Ovary (tissue), 3 donors: ENCODE data around the gene IP6K1.

Source experiments
- POLR2A ChIP-seq: fragments of 450-650 bp; IDR thresholded peaks from one replicate; pipeline ENCODE4 v1.6.1; 2017; ENCODE audit warnings: antibody characterized with exemption, mild to moderate bottlenecking, moderate library complexity
- TF ChIP-seq, protein P1 (sequence below), 3 donors: fragments of 450-650 bp in 2 of 3; fragments of 200-600 bp in 1 of 3; IDR thresholded peaks; one replicate each; pipeline versions ENCODE4 v1.5.1 to v1.8.0; 2016 to 2022; ENCODE audit warnings: antibody characterized with exemption in 3 of 3, mild to moderate bottlenecking in 1 of 3
- donor health status: DM: no; HTN: no; CAD: no.

- TF ChIP-seq POLR2A = no peak
- TF ChIP-seq, protein P1, sequence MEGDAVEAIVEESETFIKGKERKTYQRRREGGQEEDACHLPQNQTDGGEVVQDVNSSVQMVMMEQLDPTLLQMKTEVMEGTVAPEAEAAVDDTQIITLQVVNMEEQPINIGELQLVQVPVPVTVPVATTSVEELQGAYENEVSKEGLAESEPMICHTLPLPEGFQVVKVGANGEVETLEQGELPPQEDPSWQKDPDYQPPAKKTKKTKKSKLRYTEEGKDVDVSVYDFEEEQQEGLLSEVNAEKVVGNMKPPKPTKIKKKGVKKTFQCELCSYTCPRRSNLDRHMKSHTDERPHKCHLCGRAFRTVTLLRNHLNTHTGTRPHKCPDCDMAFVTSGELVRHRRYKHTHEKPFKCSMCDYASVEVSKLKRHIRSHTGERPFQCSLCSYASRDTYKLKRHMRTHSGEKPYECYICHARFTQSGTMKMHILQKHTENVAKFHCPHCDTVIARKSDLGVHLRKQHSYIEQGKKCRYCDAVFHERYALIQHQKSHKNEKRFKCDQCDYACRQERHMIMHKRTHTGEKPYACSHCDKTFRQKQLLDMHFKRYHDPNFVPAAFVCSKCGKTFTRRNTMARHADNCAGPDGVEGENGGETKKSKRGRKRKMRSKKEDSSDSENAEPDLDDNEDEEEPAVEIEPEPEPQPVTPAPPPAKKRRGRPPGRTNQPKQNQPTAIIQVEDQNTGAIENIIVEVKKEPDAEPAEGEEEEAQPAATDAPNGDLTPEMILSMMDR (IDR thresholded peaks at IDR 0.05) = no peak
Observed at GRCh38 chr3:49769926-49770325, 16.4 kb downstream of the IP6K1 start.
